HepG2 (cell line): ENCODE results near the gene TRMT5. TPM values are rescaled to one million over a fixed set of nuclear protein-coding genes. Genes with fewer than 3 reads are reported as not detected.

Source experiments
- CREM ChIP-seq, 2 experiments: sonication (generic) in 1 of 2; formaldehyde crosslinking in 1 of 2; IDR thresholded peaks; 2 replicates each; pipeline versions ENCODE4 v1.4.0 to v1.6.1; 2016 to 2020; ENCODE audit warnings: antibody characterized with exemption in 1 of 2, mild to moderate bottlenecking in 1 of 2, missing genetic modification reagents in 1 of 2
- ELF3 ChIP-seq: IDR thresholded peaks from 2 replicates; pipeline ENCODE4 v1.6.1; 2016; ENCODE audit warnings: missing genetic modification reagents, missing compliant biosample characterization
- FOXK2 ChIP-seq: fragments of 450-650 bp; IDR thresholded peaks from 2 replicates; pipeline ENCODE4 v1.6.1; 2016
- GZF1 ChIP-seq: sonication (generic); formaldehyde crosslinking; IDR thresholded peaks from 2 replicates; pipeline ENCODE4 v1.5.1; 2020; ENCODE audit warnings: mild to moderate bottlenecking, missing genetic modification reagents
- HMGXB4 ChIP-seq, 2 experiments: sonication (generic) in 1 of 2; formaldehyde crosslinking in 1 of 2; IDR thresholded peaks; 2 replicates each; pipeline versions ENCODE4 v1.4.0 to v1.6.1; 2018 to 2020; ENCODE audit warnings: missing genetic modification reagents in 2 of 2, borderline replicate concordance in 1 of 2, low read depth in 1 of 2, mild to moderate bottlenecking in 1 of 2, missing biosample characterization in 1 of 2
- HOXA9 ChIP-seq: sonication (generic); formaldehyde crosslinking; IDR thresholded peaks from 2 replicates; pipeline ENCODE4 v1.8.1; 2022; ENCODE audit warnings: missing genetic modification reagents, mild to moderate bottlenecking, moderate library complexity, borderline replicate concordance
- KDM2A ChIP-seq: sonication (generic); formaldehyde crosslinking; IDR thresholded peaks from 2 replicates; pipeline ENCODE4 v1.4.0; 2020; ENCODE audit warnings: low read depth, missing genetic modification reagents, borderline replicate concordance
- MXD4 ChIP-seq: IDR thresholded peaks from 2 replicates; pipeline ENCODE4 v1.6.1; 2016; ENCODE audit warnings: mild to moderate bottlenecking, missing biosample characterization, missing genetic modification reagents
- PHF20 ChIP-seq: sonication (generic); formaldehyde crosslinking; IDR thresholded peaks from 2 replicates; pipeline ENCODE4 v1.5.0; 2020; ENCODE audit warnings: mild to moderate bottlenecking, missing genetic modification reagents
- POLR2A ChIP-seq, 2 experiments: IDR thresholded peaks; 2 replicates each; pipeline ENCODE4 v1.6.1; 2011; ENCODE audit warnings: low read depth in 2 of 2, low read length in 2 of 2, mild to moderate bottlenecking in 1 of 2, moderate library complexity in 1 of 2; ENCODE audit not compliant: insufficient read depth in 1 of 2
- SIN3A ChIP-seq: IDR thresholded peaks from 2 replicates; pipeline ENCODE4 v1.6.1; 2011; ENCODE audit warnings: low read depth, mild to moderate bottlenecking, control low read depth, low read length, borderline replicate concordance
- SP4 ChIP-seq: sonication (generic); formaldehyde crosslinking; IDR thresholded peaks from 2 replicates; pipeline ENCODE4 v1.8.1; 2023; ENCODE audit warnings: mild to moderate bottlenecking, missing genetic modification reagents
- YEATS4 ChIP-seq: sonication (generic); formaldehyde crosslinking; IDR thresholded peaks from 2 replicates; pipeline ENCODE4 v1.4.0; 2020; ENCODE audit warnings: missing genetic modification reagents, borderline replicate concordance
- ZNF205 ChIP-seq: IDR thresholded peaks from 2 replicates; pipeline ENCODE4 v1.6.1; 2018; ENCODE audit warnings: missing biosample characterization, missing genetic modification reagents
- ZNF225 ChIP-seq: sonication (generic); formaldehyde crosslinking; IDR thresholded peaks from 2 replicates; pipeline ENCODE4 v1.4.0; 2020; ENCODE audit warnings: mild to moderate bottlenecking, missing genetic modification reagents
- ZNF333 ChIP-seq: sonication (generic); formaldehyde crosslinking; IDR thresholded peaks from 2 replicates; pipeline ENCODE4 v1.4.0; 2020; ENCODE audit warnings: mild to moderate bottlenecking, missing genetic modification reagents, borderline replicate concordance
- ZNF407 ChIP-seq: sonication (generic); formaldehyde crosslinking; IDR thresholded peaks from one replicate; pipeline ENCODE4 v1.5.1; 2020; ENCODE audit warnings: mild to moderate bottlenecking, missing genetic modification reagents; ENCODE audit errors: not compliant biosample characterization
- ZNF430 ChIP-seq: sonication (generic); formaldehyde crosslinking; IDR thresholded peaks from 2 replicates; pipeline ENCODE4 v1.9.0; 2021; ENCODE audit warnings: mild to moderate bottlenecking, missing genetic modification reagents
- ZNF737 ChIP-seq: sonication (generic); formaldehyde crosslinking; IDR thresholded peaks from 2 replicates; pipeline ENCODE4 v1.5.0; 2020; ENCODE audit warnings: missing genetic modification reagents, mild to moderate bottlenecking, borderline replicate concordance
- polyA plus RNA-seq, 8 experiments: library from polyadenylated mRNA; depleted of rRNA in 3 of 8; stranded (reverse) in 7 of 8; unstranded in 1 of 8; fragments of >200 nt; fragmentation: Illumina TruSeq in 4 of 8; extraction: Trizol in 4 of 8; gene quantifications; 2 replicates each; pipeline versions ENCODE4 v1.2.1 to v1.2.3, GENCODE V29; 2011 to 2016; ENCODE audit warnings: low read depth in 4 of 8, missing spikeins in 1 of 8, mixed read lengths in 1 of 8; ENCODE audit not compliant: insufficient read depth in 1 of 8
- total RNA-seq, 5 experiments: library from RNA; depleted of rRNA; stranded (reverse); fragments of >200 nt; fragmentation: Illumina TruSeq; extraction: Trizol; gene quantifications; 2 replicates each; pipeline ENCODE4 v1.2.3, GENCODE V29; 2016; ENCODE audit warnings: low read depth in 1 of 5

Gene TRMT5
- total and polyA plus RNA-seq, 2 of the 13 experiments (the other 11 are each of a cell fraction or from before 2014, with no cell fraction given): 3.6 to 16.0 TPM

GRCh38 chr14:60980811-60981632 lies at the start of gene TRMT5, which contains the start of gene SLC38A6 (continued):
- TF ChIP-seq FOXK2 (peak; percentile 18; the same call in 1 of the 2 replicates), KDM2A (CRISPR knock-in tag) (peak; percentile 96), ZNF737 (CRISPR knock-in tag) (no peak), ZNF333 (CRISPR knock-in tag) (no peak), SIN3A (peak; percentile 96), GZF1 (CRISPR knock-in tag) (0 out of 2 replicates have a peak, but pooled peaks have one; percentile 74), ZNF205 (no peak), MXD4 (CRISPR knock-in tag) (peak; percentile 47; the same call in 1 of the 2 replicates), ZNF407 (CRISPR knock-in tag) (peak; percentile 57), YEATS4 (CRISPR knock-in tag) (peak; percentile 72; the same call in 1 of the 2 replicates), PHF20 (CRISPR knock-in tag) (peak; percentile 96), POLR2A (IDR thresholded peaks at IDR 0.05; ENCODE audit: insufficient read depth in 1 of 2, low read depth in 2 of 2, low read length in 2 of 2) (peak; percentile 71 to 90), ZNF225 (CRISPR knock-in tag) (peak; percentile 88), HOXA9 (0 out of 2 replicates have a peak, but pooled peaks have one; percentile 33), ZNF430 (CRISPR knock-in tag) (peak; percentile 63; the same call in 1 of the 2 replicates), HMGXB4 (CRISPR knock-in tag; IDR thresholded peaks at IDR 0.05; ENCODE audit: borderline replicate concordance in 1 of 2, low read depth in 1 of 2) (peak; percentile 59 to 85; a peak in 3 of 4 replicates), ELF3 (peak; percentile 60; the same call in 1 of the 2 replicates), SP4 (CRISPR knock-in tag) (peak; percentile 99), CREM (IDR thresholded peaks at IDR 0.05) (peak; percentile 99), CREM (CRISPR knock-in tag; IDR thresholded peaks at IDR 0.05) (peak; percentile 92)
